SK-N-SH (cell line): ENCODE results near the gene TSPAN16.

Experiments
- CTCF ChIP-seq: fragments of 200-600 bp; sonication (generic); IDR thresholded peaks from 2 replicates; pipeline ENCODE4 v1.6.1; 2017; ENCODE audit warnings: antibody characterized with exemption, mild to moderate bottlenecking, moderate library complexity
- EP300 ChIP-seq, 2 experiments: IDR thresholded peaks; 2 replicates each; pipeline versions ENCODE4 v1.4.0 to v1.6.1; 2012; ENCODE audit warnings: borderline replicate concordance in 1 of 2, low read depth in 1 of 2, low read length in 1 of 2
- MXI1 ChIP-seq: IDR thresholded peaks from 2 replicates; pipeline ENCODE4 v1.6.1; 2012; ENCODE audit warnings: mild to moderate bottlenecking, low read depth, low read length, improper control_type of control experiment
- NRF1 ChIP-seq: IDR thresholded peaks from 2 replicates; pipeline ENCODE4 v1.6.1; 2012; ENCODE audit warnings: low read depth, mild to moderate bottlenecking, low read length
- PBX3 ChIP-seq: IDR thresholded peaks from 2 replicates; pipeline ENCODE4; 2012
- SIN3A ChIP-seq: IDR thresholded peaks from 2 replicates; pipeline ENCODE4 v1.6.1; 2012; ENCODE audit warnings: low read depth, mild to moderate bottlenecking, low read length, moderate library complexity, borderline replicate concordance
- TCF12 ChIP-seq: IDR thresholded peaks from 2 replicates; pipeline ENCODE4 v1.4.0; 2012
- YY1 ChIP-seq: IDR thresholded peaks from 2 replicates; pipeline ENCODE4 v1.4.0; 2012; ENCODE audit warnings: low read depth, mild to moderate bottlenecking

- TF ChIP-seq CTCF (no peak), SIN3A (no peak), TCF12 (peak; percentile 85), PBX3 (no peak), EP300 (IDR thresholded peaks at IDR 0.05; ENCODE audit: borderline replicate concordance in 1 of 2, low read depth in 1 of 2, low read length in 1 of 2) (peak; percentile 31 to 54; a peak in 3 of 4 replicates), YY1 (no peak), NRF1 (no peak), MXI1 (peak; percentile 18; the same call in 1 of the 2 replicates)
Measured at GRCh38 chr19:11324079-11324661, 28.2 kb downstream of the TSPAN16 start.
